Measurements from ENCODE around the gene TMEM109. TPM values are rescaled to one million over a fixed set of nuclear protein-coding genes. Genes with fewer than 3 reads are reported as not detected.

Gene TMEM109
- total and polyA plus RNA-seq, 2 of the 13 experiments (the other 11 are each of a cell fraction or from before 2014, with no cell fraction given) = 7.7 to 18.0 TPM

GRCh38 chr11:60924110-60924905 is 10.3 kb downstream of the TMEM109 start, which contains the start of gene TMEM132A (continued):
- TF ChIP-seq ZNF503 (CRISPR knock-in tag; IDR thresholded peaks at IDR 0.05) = no peak
- TF ChIP-seq CCAR2 (optimal IDR thresholded peaks at IDR 0.05; ENCODE audit: low read depth, low read length) = no peak
- no peak for TF ChIP-seq NR2F2 (IDR thresholded peaks at IDR 0.05; ENCODE audit: borderline replicate concordance, low read depth)
- 0 out of 2 replicates have a peak, but pooled peaks have one; percentile 13 for TF ChIP-seq ELF3 (CRISPR knock-in tag; IDR thresholded peaks at IDR 0.05)
- TF ChIP-seq ZNF460 (CRISPR knock-in tag; IDR thresholded peaks at IDR 0.05; ENCODE audit: borderline replicate concordance) = no peak
- no peak for TF ChIP-seq ZNF674 (CRISPR knock-in tag; IDR thresholded peaks at IDR 0.05; ENCODE audit: low read depth)
- no peak for TF ChIP-seq KDM6A (CRISPR knock-in tag; IDR thresholded peaks at IDR 0.05; ENCODE audit: low read depth)
- no peak for TF ChIP-seq ZNF609 (CRISPR knock-in tag; IDR thresholded peaks at IDR 0.05; ENCODE audit: borderline replicate concordance)
- no peak for TF ChIP-seq ZNF30 (CRISPR knock-in tag; IDR thresholded peaks at IDR 0.05)
- TF ChIP-seq CBX1 (IDR thresholded peaks at IDR 0.05; ENCODE audit: low read depth) = no peak
- TF ChIP-seq HINFP (CRISPR knock-in tag; IDR thresholded peaks at IDR 0.05; ENCODE audit: low read depth) = no peak
- TF ChIP-seq NR2F6 (IDR thresholded peaks at IDR 0.05) = no peak
- TF ChIP-seq NR2F6 (CRISPR knock-in tag; IDR thresholded peaks at IDR 0.05) = no peak; the same call in 1 of the 2 replicates
- no peak for TF ChIP-seq ZNF280D (CRISPR knock-in tag; IDR thresholded peaks at IDR 0.05)
